HEK293 (cell line): ENCODE results near the gene SAMM50.

Experiments
- CTCF ChIA-PET: fragments of 350-600 bp; formaldehyde crosslinking; extraction: SDS; loops from one replicate; lab custom pipeline; 2021; ENCODE audit warnings: antibody characterized with exemption; lab: Yijun Ruan, JAX
- POLR2A ChIA-PET: fragments of 300-600 bp; formaldehyde crosslinking; extraction: SDS; loops from one replicate; lab custom pipeline; 2020; ENCODE audit warnings: antibody characterized with exemption, inconsistent platforms; lab: Yijun Ruan, JAX
- H3K27ac ChIP-seq: fragments of 200-500 bp; sonication (Bioruptor generic); 2 replicates; pipeline ENCODE4 v1.5.1; 2014; ENCODE audit warnings: low read depth, low read length, control low read depth, inconsistent platforms; ENCODE audit errors: extremely low read depth
- H3K36me3 ChIP-seq, 2 experiments: fragments of 200-500 bp in 1 of 2; sonication (Bioruptor generic) in 1 of 2; 1 replicate in 1 of 2; 2 replicates in 1 of 2; pipeline ENCODE4 v1.5.1; 2014 to 2017; ENCODE audit warnings: inconsistent platforms in 2 of 2, low read length in 2 of 2; ENCODE audit not compliant: control insufficient read depth in 2 of 2, insufficient read depth in 1 of 2
- H3K4me1 ChIP-seq: fragments of 200-500 bp; sonication (Bioruptor generic); 2 replicates; pipeline ENCODE4 v1.5.1; 2014; ENCODE audit warnings: mild to moderate bottlenecking, low read length, inconsistent platforms; ENCODE audit not compliant: control insufficient read depth, insufficient read depth
- H3K4me3 ChIP-seq: 2 replicates; pipeline ENCODE4 v1.5.1; 2011; ENCODE audit warnings: low read depth, mild to moderate bottlenecking, control low read depth, low read length, moderate library complexity
- H3K9me3 ChIP-seq: fragments of 200-500 bp; sonication (Bioruptor generic); 2 replicates; pipeline ENCODE4 v1.5.1; 2014; ENCODE audit warnings: low read depth, low read length, inconsistent platforms; ENCODE audit not compliant: control insufficient read depth, insufficient read depth
- AEBP2 ChIP-seq: fragments of 450-650 bp; formaldehyde crosslinking; IDR thresholded peaks from 2 replicates; pipeline ENCODE4 v1.5.1; 2016; ENCODE audit warnings: missing biosample characterization, missing genetic modification characterization, borderline replicate concordance
- GLI2 ChIP-seq: fragments of 450-650 bp; formaldehyde crosslinking; IDR thresholded peaks from 2 replicates; pipeline ENCODE4; 2017; ENCODE audit warnings: missing biosample characterization, missing genetic modification characterization, low read depth, borderline replicate concordance
- HOXA7 ChIP-seq: sonication (generic); formaldehyde crosslinking; IDR thresholded peaks from 2 replicates; pipeline ENCODE4 v1.8.1; 2022; ENCODE audit warnings: missing genetic modification reagents, borderline replicate concordance
- MEIS1 ChIP-seq: sonication (generic); formaldehyde crosslinking; IDR thresholded peaks from 2 replicates; pipeline ENCODE4 v1.8.1; 2022; ENCODE audit warnings: missing genetic modification reagents, mild to moderate bottlenecking, borderline replicate concordance
- MZF1 ChIP-seq: fragments of 450-650 bp; formaldehyde crosslinking; IDR thresholded peaks from 2 replicates; pipeline ENCODE4 v1.5.1; 2017; ENCODE audit warnings: missing biosample characterization, missing genetic modification characterization, borderline replicate concordance
- PRDM1 ChIP-seq: fragments of 450-650 bp; formaldehyde crosslinking; IDR thresholded peaks from 2 replicates; pipeline ENCODE4; 2016; ENCODE audit warnings: missing biosample characterization, missing genetic modification characterization
- RBAK ChIP-seq: fragments of 450-650 bp; formaldehyde crosslinking; IDR thresholded peaks from 2 replicates; pipeline ENCODE4 v1.5.1; 2016; ENCODE audit warnings: missing biosample characterization, missing genetic modification characterization
- SP7 ChIP-seq: fragments of 450-650 bp; formaldehyde crosslinking; IDR thresholded peaks from 2 replicates; pipeline ENCODE4 v1.5.1; 2016; ENCODE audit warnings: missing biosample characterization, missing genetic modification characterization
- ZBTB26 ChIP-seq: fragments of 450-650 bp; formaldehyde crosslinking; optimal IDR thresholded peaks from 2 replicates; pipeline ENCODE3; 2016; ENCODE audit warnings: missing biosample characterization, mild to moderate bottlenecking, missing genetic modification characterization
- ZBTB6 ChIP-seq: fragments of 450-650 bp; formaldehyde crosslinking; IDR thresholded peaks from 2 replicates; pipeline ENCODE4 v1.5.1; 2017; ENCODE audit warnings: missing biosample characterization, missing genetic modification characterization
- ZFP37 ChIP-seq: fragments of 450-650 bp; formaldehyde crosslinking; IDR thresholded peaks from 2 replicates; pipeline ENCODE4 v1.5.1; 2016; ENCODE audit warnings: missing biosample characterization, missing genetic modification characterization
- ZFP41 ChIP-seq: fragments of 450-650 bp; formaldehyde crosslinking; IDR thresholded peaks from 2 replicates; pipeline ENCODE4 v1.5.1; 2016; ENCODE audit warnings: missing biosample characterization, missing genetic modification characterization, borderline replicate concordance
- ZNF148 ChIP-seq: fragments of 450-650 bp; formaldehyde crosslinking; IDR thresholded peaks from 2 replicates; pipeline ENCODE4 v1.5.0; 2017; ENCODE audit warnings: missing biosample characterization, missing genetic modification characterization, borderline replicate concordance
- ZNF169 ChIP-seq: fragments of 450-650 bp; formaldehyde crosslinking; IDR thresholded peaks from 2 replicates; pipeline ENCODE4 v1.5.1; 2016; ENCODE audit warnings: missing biosample characterization, missing genetic modification characterization
- ZNF19 ChIP-seq: fragments of 450-650 bp; formaldehyde crosslinking; IDR thresholded peaks from 2 replicates; pipeline ENCODE4; 2016; ENCODE audit warnings: missing biosample characterization, missing genetic modification characterization, low read depth
- ZNF223 ChIP-seq: fragments of 450-650 bp; formaldehyde crosslinking; IDR thresholded peaks from 2 replicates; pipeline ENCODE4 v1.5.1; 2016; ENCODE audit warnings: missing biosample characterization, missing genetic modification characterization
- ZNF354C ChIP-seq: fragments of 450-650 bp; formaldehyde crosslinking; IDR thresholded peaks from 2 replicates; pipeline ENCODE4 v1.5.1; 2016; ENCODE audit warnings: missing biosample characterization, missing genetic modification characterization, low read depth, borderline replicate concordance
- ZNF426 ChIP-seq: fragments of 450-650 bp; formaldehyde crosslinking; IDR thresholded peaks from 2 replicates; pipeline ENCODE4 v1.5.1; 2017; ENCODE audit warnings: missing biosample characterization, missing genetic modification characterization, mild to moderate bottlenecking, inconsistent platforms, moderate library complexity
- ZNF501 ChIP-seq: fragments of 450-650 bp; formaldehyde crosslinking; IDR thresholded peaks from 2 replicates; pipeline ENCODE4 v1.5.1; 2016; ENCODE audit warnings: missing biosample characterization, missing genetic modification characterization
- ZNF530 ChIP-seq: fragments of 450-650 bp; formaldehyde crosslinking; IDR thresholded peaks from 2 replicates; pipeline ENCODE4 v1.5.1; 2016; ENCODE audit warnings: low read depth, missing biosample characterization, missing genetic modification characterization
- ZNF544 ChIP-seq: fragments of 450-650 bp; formaldehyde crosslinking; IDR thresholded peaks from 2 replicates; pipeline ENCODE4 v1.5.0; 2017; ENCODE audit warnings: missing biosample characterization, missing genetic modification characterization
- ZNF561 ChIP-seq: fragments of 450-650 bp; IDR thresholded peaks from 2 replicates; pipeline ENCODE4 v1.5.1; 2018; ENCODE audit warnings: missing biosample characterization, missing genetic modification characterization, borderline replicate concordance
- ZNF626 ChIP-seq: fragments of 450-650 bp; sonication (Bioruptor Pico); formaldehyde crosslinking; IDR thresholded peaks from 2 replicates; pipeline ENCODE4 v1.5.1; 2018; ENCODE audit warnings: missing biosample characterization, missing genetic modification characterization, inconsistent platforms
- ZNF654 ChIP-seq: fragments of 450-650 bp; formaldehyde crosslinking; IDR thresholded peaks from 2 replicates; pipeline ENCODE4 v1.5.1; 2016; ENCODE audit warnings: low read depth, missing biosample characterization, missing genetic modification characterization
- ZNF707 ChIP-seq: fragments of 450-650 bp; formaldehyde crosslinking; IDR thresholded peaks from 2 replicates; pipeline ENCODE4 v1.5.1; 2016; ENCODE audit warnings: missing biosample characterization, missing genetic modification characterization
- ZNF792 ChIP-seq: fragments of 450-650 bp; formaldehyde crosslinking; IDR thresholded peaks from 2 replicates; pipeline ENCODE4 v1.5.1; 2016; ENCODE audit warnings: missing biosample characterization, missing genetic modification characterization
- ZNF830 ChIP-seq: fragments of 450-650 bp; IDR thresholded peaks from 2 replicates; pipeline ENCODE4 v1.5.0; 2018; ENCODE audit warnings: missing biosample characterization, missing genetic modification characterization, low read depth, mild to moderate bottlenecking, moderate library complexity
- ZNF837 ChIP-seq: fragments of 450-650 bp; formaldehyde crosslinking; IDR thresholded peaks from 2 replicates; pipeline ENCODE4 v1.5.1; 2016; ENCODE audit warnings: missing biosample characterization, missing genetic modification characterization
- ZSCAN18 ChIP-seq: fragments of 450-650 bp; formaldehyde crosslinking; IDR thresholded peaks from 2 replicates; pipeline ENCODE4 v1.5.1; 2016; ENCODE audit warnings: missing biosample characterization, missing genetic modification characterization

Gene SAMM50

GRCh38 chr22:43971112-43971511 is 15.9 kb downstream of the SAMM50 start:
- H3K27ac ChIP-seq, result no peak overlapping the region
- no peaks in the 10 kb centered on the region for H3K9me3 ChIP-seq
- H3K36me3 ChIP-seq, result peaks cover 36 to 95% of the 10 kb centered on the region in 2 experiments
- H3K4me1 ChIP-seq, result no peaks in the 10 kb centered on the region
- CTCF ChIA-PET, result no interaction called here
- no peak for TF ChIP-seq ZNF530 (tag by site-specific recombination)
- TF ChIP-seq HOXA7 (CRISPR knock-in tag), result no peak
- TF ChIP-seq ZNF19 (tag by site-specific recombination), result no peak
- no peak for TF ChIP-seq ZNF626 (tag by site-specific recombination)
- TF ChIP-seq ZBTB6 (tag by site-specific recombination), result no peak
- TF ChIP-seq ZFP37 (tag by site-specific recombination), result no peak
- TF ChIP-seq SP7 (tag by site-specific recombination), result no peak
- TF ChIP-seq RBAK, result no peak
- TF ChIP-seq ZFP41 (tag by site-specific recombination), result no peak
- TF ChIP-seq ZNF544 (tag by site-specific recombination), result no peak
- TF ChIP-seq ZNF169 (tag by site-specific recombination), result no peak
- no peak for TF ChIP-seq ZNF707 (tag by site-specific recombination)
- no peak for TF ChIP-seq ZBTB26 (tag by site-specific recombination)
- no peak for TF ChIP-seq ZNF354C (tag by site-specific recombination)
- TF ChIP-seq ZNF654, result no peak
- TF ChIP-seq ZNF561 (tag by site-specific recombination), result no peak
- no peak for TF ChIP-seq GLI2 (tag by site-specific recombination)
- POLR2A ChIA-PET, result no interaction called here
- H3K4me3 ChIP-seq, result no peak overlapping the region

GRCh38 chr22:43972931-43973462 is 17.8 kb downstream of the SAMM50 start:
- no peak overlapping the region for H3K4me3 ChIP-seq
- H3K27ac ChIP-seq, result no peak overlapping the region
- H3K4me1 ChIP-seq, result no peaks in the 10 kb centered on the region
- ChIA-PET POLR2A (interaction anchor here (0.6 kb wide), 1 partner anchor 582 kb away, joined by 7 read pairs; no protein-coding TSS in a partner anchor), CTCF (interaction anchor here (0.6 to 1.9 kb wide), 6 partner anchors 20 to 742 kb away, joined by 3 to 10 read pairs (median 4); no protein-coding TSS in a partner anchor)
- H3K36me3 ChIP-seq, result peaks cover 39 to 96% of the 10 kb centered on the region in 2 experiments
- no peaks in the 10 kb centered on the region for H3K9me3 ChIP-seq
- TF ChIP-seq ZNF792 (tag by site-specific recombination), result no peak
- TF ChIP-seq MZF1 (tag by site-specific recombination), result no peak
- TF ChIP-seq PRDM1 (tag by site-specific recombination), result no peak
- TF ChIP-seq ZSCAN18 (tag by site-specific recombination), result no peak
- TF ChIP-seq ZNF830 (tag by site-specific recombination), result no peak
- no peak for TF ChIP-seq AEBP2 (tag by site-specific recombination)
- TF ChIP-seq ZNF223 (tag by site-specific recombination), result no peak
- TF ChIP-seq ZNF707 (tag by site-specific recombination), result no peak
- no peak for TF ChIP-seq ZNF501 (tag by site-specific recombination)
- no peak for TF ChIP-seq GLI2 (tag by site-specific recombination)
- TF ChIP-seq ZNF148 (tag by site-specific recombination), result no peak
- no peak for TF ChIP-seq ZNF426 (tag by site-specific recombination)
- TF ChIP-seq MEIS1, result no peak
- no peak for TF ChIP-seq ZNF837 (tag by site-specific recombination)
